OCI-LY7 (cell line): ENCODE data around the gene MAGOH. TPM values are rescaled to one million over a fixed set of nuclear protein-coding genes. Genes with fewer than 3 reads are reported as not detected.

Source experiments
- BruUV-seq: library from RNA; stranded (reverse); fragments of 400-500 nt; replicated peaks from 2 replicates; lab custom pipeline; 2021; lab: Mats Ljungman, UMichigan
- CTCF ChIA-PET: fragments of 300-600 bp; sonication (Branson Sonifier 250); formaldehyde crosslinking; loops from one replicate; lab custom pipeline; 2022; ENCODE audit warnings: antibody characterized with exemption; ENCODE audit not compliant: unreplicated experiment; lab: Charles Lee
- POLR2A ChIA-PET: fragments of 300-600 bp; sonication (Branson Sonifier 250); formaldehyde crosslinking; loops from one replicate; lab custom pipeline; 2022; ENCODE audit warnings: antibody characterized with exemption; lab: Charles Lee
- DNase-seq: peaks from one replicate; pipeline ENCODE4 v3.0.0-alpha.2; 2015; ENCODE audit warnings: low spot score
- H2AFZ ChIP-seq: fragments of 200-600 bp; sonication (generic), shearing (Covaris generic); 2 replicates; pipeline ENCODE4 v1.6.1; 2014; ENCODE audit warnings: mild to moderate bottlenecking, antibody characterized with exemption, low read length, moderate library complexity
- H3K27ac ChIP-seq: fragments of 200-600 bp; sonication (generic); 2 replicates; pipeline ENCODE4 v1.5.1; 2014; ENCODE audit warnings: mixed run types, low read depth, mild to moderate bottlenecking, moderate library complexity, low read length, inconsistent platforms; ENCODE audit not compliant: poor library complexity, severe bottlenecking
- H3K36me3 ChIP-seq: fragments of 200-600 bp; sonication (generic); 2 replicates; pipeline ENCODE4 v1.6.1; 2014; ENCODE audit warnings: mild to moderate bottlenecking, antibody characterized with exemption, low read length, moderate library complexity, mixed read lengths; ENCODE audit not compliant: insufficient read depth
- H3K4me1 ChIP-seq: fragments of 200-600 bp; sonication (generic); 2 replicates; pipeline ENCODE4 v1.5.1; 2014; ENCODE audit warnings: mild to moderate bottlenecking, low read length; ENCODE audit not compliant: insufficient read depth, poor library complexity, severe bottlenecking
- H3K4me2 ChIP-seq: fragments of 200-600 bp; sonication (generic); 2 replicates; pipeline ENCODE4 v1.6.1; 2014; ENCODE audit warnings: mild to moderate bottlenecking, low read length
- H3K4me3 ChIP-seq: fragments of 200-600 bp; sonication (generic); 2 replicates; pipeline ENCODE4 v1.5.1; 2014; ENCODE audit warnings: mild to moderate bottlenecking, low read depth, low read length; ENCODE audit not compliant: poor library complexity, severe bottlenecking
- H3K79me2 ChIP-seq: fragments of 200-600 bp; sonication (generic); 2 replicates; pipeline ENCODE4 v1.6.1; 2016; ENCODE audit warnings: low read depth, mild to moderate bottlenecking, low read length, moderate library complexity, mixed read lengths; ENCODE audit not compliant: insufficient read depth
- H3K9me2 ChIP-seq: fragments of 200-600 bp; sonication (generic); 2 replicates; pipeline ENCODE4 v1.6.1; 2016; ENCODE audit warnings: mild to moderate bottlenecking, low read length, mixed read lengths; ENCODE audit not compliant: insufficient read depth
- H3K9me3 ChIP-seq: fragments of 200-600 bp; sonication (generic); 2 replicates; pipeline ENCODE4 v1.6.1; 2014; ENCODE audit warnings: mild to moderate bottlenecking, mixed run types, low read length, mixed read lengths
- H4K20me1 ChIP-seq: fragments of 200-600 bp; sonication (generic); 2 replicates; pipeline ENCODE4 v1.6.1; 2014; ENCODE audit warnings: mild to moderate bottlenecking, antibody characterized with exemption, low read length, moderate library complexity, mixed read lengths; ENCODE audit not compliant: insufficient read depth
- CTCF ChIP-seq: fragments of 200-600 bp; sonication (generic); conservative IDR thresholded peaks from 2 replicates; pipeline ENCODE4 v1.5.1; 2014; ENCODE audit warnings: mild to moderate bottlenecking, antibody characterized with exemption, low read length, moderate library complexity, mixed read lengths
- EZH2phosphoT487 ChIP-seq: fragments of 200-600 bp; sonication (generic); IDR thresholded peaks from 2 replicates; pipeline ENCODE4 v1.6.1; 2018; ENCODE audit warnings: low read depth, borderline replicate concordance, mild to moderate bottlenecking, mixed run types, antibody characterized with exemption, low read length, moderate library complexity, mixed read lengths
- intact Hi-C: fragments of 100-400 bp; cut with micrococcal nuclease; formaldehyde crosslinking; loops from one replicate; pipeline ENCODE4 v1.10.0; 2022; ENCODE audit not compliant: unreplicated experiment
- total RNA-seq, 2 experiments: library from RNA; depleted of rRNA in 1 of 2; stranded (reverse); fragments of >200 nt in 1 of 2; shearing (Covaris generic) in 1 of 2; gene quantifications; 2 replicates each; pipeline ENCODE4 v1.2.3, GENCODE V29; 2014 to 2022

MAGOH gene
- total RNA-seq, 2 experiments from 2014 or later: 87.3 to 98.3 TPM

- no peak for DNase-seq
- Histone ChIP-seq H3K79me2 (no peaks in the 10 kb centered on the region), H4K20me1 (no peaks in the 10 kb centered on the region), H3K4me3 (no peak overlapping the region), H3K4me1 (peaks cover 3% of the 10 kb centered on the region), H2AFZ (no peak overlapping the region), H3K36me3 (no peaks in the 10 kb centered on the region), H3K9me3 (no peaks in the 10 kb centered on the region), H3K9me2 (no peaks in the 10 kb centered on the region), H3K4me2 (no peak overlapping the region), H3K27ac (no peak overlapping the region)
- CTCF ChIA-PET: no interaction called here
- no TSS peak for BruUV-seq
- TF ChIP-seq EZH2phosphoT487 (no peak), CTCF (no peak)
- intact Hi-C loops: no loop called here
- POLR2A ChIA-PET: no interaction called here
Observed at GRCh38 chr1:53188099-53188498, 50.2 kb downstream of the MAGOH start.

GRCh38 chr1:53187401-53187800 lies 50.9 kb downstream of the MAGOH start:
- Histone ChIP-seq H3K4me3 (no peak overlapping the region), H4K20me1 (no peaks in the 10 kb centered on the region), H3K27ac (no peak overlapping the region), H3K9me3 (no peaks in the 10 kb centered on the region), H3K79me2 (no peaks in the 10 kb centered on the region), H3K4me1 (peaks cover 3% of the 10 kb centered on the region), H3K9me2 (no peaks in the 10 kb centered on the region), H2AFZ (no peak overlapping the region), H3K36me3 (no peaks in the 10 kb centered on the region), H3K4me2 (no peak overlapping the region)
- intact Hi-C loops: no loop called here
- no peak for DNase-seq
- ChIA-PET POLR2A (interaction anchor here (0.6 to 1.1 kb wide), 4 partner anchors 9 to 1750 kb away, joined by 3 to 6 read pairs (median 3); no protein-coding TSS in a partner anchor), CTCF (no interaction called here)
- TF ChIP-seq CTCF (no peak), EZH2phosphoT487 (no peak)
- no TSS peak for BruUV-seq

- Histone ChIP-seq H3K36me3 (no peaks in the 10 kb centered on the region), H3K4me1 (peaks cover 3% of the 10 kb centered on the region), H3K9me3 (no peaks in the 10 kb centered on the region), H3K4me2 (no peak overlapping the region), H3K4me3 (no peak overlapping the region), H3K27ac (no peak overlapping the region), H2AFZ (no peak overlapping the region), H4K20me1 (no peaks in the 10 kb centered on the region), H3K79me2 (no peaks in the 10 kb centered on the region), H3K9me2 (no peaks in the 10 kb centered on the region)
- no peak for DNase-seq
- TF ChIP-seq CTCF: no peak
- no peak for TF ChIP-seq EZH2phosphoT487
- intact Hi-C loops: no loop called here
- ChIA-PET CTCF (no interaction called here), POLR2A (interaction anchor here (0.6 to 1.1 kb wide), 3 partner anchors 9 to 1749 kb away, joined by 3 to 6 read pairs (median 3); no protein-coding TSS in a partner anchor)
- BruUV-seq: no TSS peak
Observed at GRCh38 chr1:53186533-53186932, 51.8 kb downstream of the MAGOH start.
